GM18867 (cell line): Measurements from ENCODE around the gene GLDC.
"Not testable (repeated sequence)": the region's sequence is repeated elsewhere in the genome, so short reads cannot be mapped to it uniquely, and the experiment has no call there.

Experiments used
- ATAC-seq: cut with Tn5 transposase; IDR thresholded peaks from one replicate; pipeline ENCODE4 v1.9.1; 2021; ENCODE audit warnings: mild to moderate bottlenecking, moderate library complexity; ENCODE audit not compliant: unreplicated experiment

Gene GLDC

DNA sequence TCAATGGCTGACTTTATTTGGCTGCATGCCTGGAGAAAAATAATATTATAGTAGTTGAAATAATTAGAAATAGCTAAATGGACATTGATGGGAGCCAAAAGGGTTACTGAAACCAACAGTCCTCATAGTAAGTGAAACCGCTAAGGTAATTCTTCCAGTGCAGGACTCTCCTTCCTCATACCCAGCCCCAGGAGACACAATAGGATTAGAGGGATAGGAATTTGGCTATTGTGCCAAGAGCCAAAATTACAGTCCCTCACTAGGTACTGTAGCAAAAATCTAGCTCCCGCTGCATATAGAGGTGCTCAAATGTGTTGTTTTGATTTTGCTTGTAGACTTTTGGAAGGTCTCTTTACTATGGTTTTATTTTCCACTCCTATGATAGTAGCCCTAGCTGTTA is 20.2 kb downstream of the GLDC start:
- no peak for ATAC-seq

GRCh38 chr9:6622784-6623183 is 22.7 kb downstream of the GLDC start:
- ATAC-seq: not testable (repeated sequence)

DNA sequence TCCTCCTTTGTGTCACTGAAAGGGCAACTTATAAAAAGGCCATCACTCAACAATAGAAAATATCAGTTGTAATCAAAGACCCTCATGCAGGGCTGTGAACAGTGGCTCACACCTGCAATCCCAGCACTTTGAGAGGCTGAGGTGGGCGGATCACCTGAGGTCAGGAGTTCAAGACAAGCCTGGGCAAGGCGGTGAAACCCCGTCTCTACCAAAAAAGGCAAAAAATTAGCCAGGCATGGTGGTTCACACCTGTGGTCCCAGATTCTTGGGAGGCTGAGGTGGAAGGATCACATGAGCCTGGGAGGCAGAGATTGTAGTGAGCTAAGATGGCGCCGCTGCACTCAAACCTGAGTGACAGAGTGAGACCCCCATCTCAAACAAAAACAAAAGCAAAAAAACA is 24.7 kb downstream of the GLDC start:
- no peak for ATAC-seq

GRCh38 chr9:6620353-6620752 is 25.2 kb downstream of the GLDC start:
- ATAC-seq: no peak

GRCh38 chr9:6619909-6620308 is 25.6 kb downstream of the GLDC start:
- no peak for ATAC-seq

DNA sequence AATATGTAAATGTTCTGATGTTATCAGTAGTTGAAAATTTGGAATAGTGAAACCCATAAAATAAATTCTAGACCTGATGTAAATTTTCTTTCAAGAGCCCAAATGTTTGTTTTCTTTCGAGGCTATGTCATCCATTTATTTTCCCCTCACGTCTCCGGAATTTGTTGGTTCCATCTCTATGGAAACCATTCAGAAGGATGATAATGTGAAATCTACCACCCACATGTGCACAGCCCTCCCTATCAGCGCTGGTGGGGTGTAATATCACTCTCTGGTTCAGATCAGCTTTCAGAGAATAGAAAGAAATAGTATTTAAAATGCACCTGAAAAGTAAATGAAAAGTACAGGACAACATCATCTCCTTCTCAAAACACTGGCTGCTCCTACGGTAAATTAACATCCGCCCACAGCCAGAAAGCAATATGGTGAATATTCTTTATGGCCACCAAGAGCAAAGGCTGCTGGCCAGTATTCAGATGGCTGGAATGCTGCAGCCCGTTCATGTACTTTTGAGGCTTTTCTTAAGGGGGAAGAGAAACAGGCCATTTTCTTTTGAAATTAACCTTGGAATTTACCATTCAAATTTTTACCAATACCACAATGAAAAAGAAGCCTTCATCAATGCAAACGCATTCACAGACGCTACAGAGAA is 28.5 kb downstream of the GLDC start:
- no peak for ATAC-seq

- no peak for ATAC-seq
Observed at GRCh38 chr9:6614489-6614888, 31.0 kb downstream of the GLDC start.

GRCh38 chr9:6611865-6612264 is 33.7 kb downstream of the GLDC start:
- no peak for ATAC-seq

DNA sequence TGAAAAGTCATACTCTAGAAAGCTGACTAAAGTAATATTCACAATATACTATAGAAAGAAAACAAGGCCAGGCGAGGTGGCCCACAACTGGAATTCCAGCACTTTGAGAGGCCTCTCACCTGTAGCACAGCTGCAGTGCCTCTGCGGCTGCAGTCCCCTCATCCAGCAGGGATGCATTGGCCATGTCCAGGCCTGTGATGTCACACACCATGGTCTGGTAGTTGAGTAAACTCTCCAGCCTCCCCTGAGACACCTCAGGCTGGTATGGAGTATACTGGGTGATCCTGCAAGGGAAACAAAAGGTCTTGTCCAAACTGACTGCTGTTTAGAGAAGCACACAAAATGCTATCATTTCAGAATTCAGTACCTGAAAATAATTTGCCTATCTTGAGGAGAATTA is 35.5 kb downstream of the GLDC start:
- no peak for ATAC-seq

- ATAC-seq: no peak
Observed at GRCh38 chr9:6609497-6610016, 36.0 kb downstream of the GLDC start.

- ATAC-seq: peak; percentile 70
Observed at GRCh38 chr9:6605202-6605601, 40.3 kb downstream of the GLDC start.

GRCh38 chr9:6600426-6600825 is 45.1 kb downstream of the GLDC start:
- ATAC-seq: no peak

DNA sequence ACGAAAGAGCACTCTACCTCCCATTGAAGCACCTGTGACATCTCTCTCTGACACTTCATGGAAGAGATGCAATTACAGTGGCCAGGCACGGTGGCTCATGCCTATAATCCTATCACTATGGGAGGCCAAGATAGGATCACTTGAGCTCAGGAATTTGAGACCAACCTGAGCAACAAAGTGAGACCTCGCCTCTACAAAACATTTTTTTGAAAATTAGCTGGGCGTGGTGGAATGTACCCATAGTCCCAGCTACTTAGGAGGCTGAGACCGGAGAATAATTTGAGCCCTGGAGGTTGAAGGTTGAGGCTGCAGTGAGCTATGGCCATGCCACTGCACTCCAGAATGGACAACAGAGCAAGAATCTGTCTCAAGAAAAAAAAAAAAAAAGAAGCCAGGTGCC is 45.5 kb downstream of the GLDC start:
- ATAC-seq: no peak

DNA sequence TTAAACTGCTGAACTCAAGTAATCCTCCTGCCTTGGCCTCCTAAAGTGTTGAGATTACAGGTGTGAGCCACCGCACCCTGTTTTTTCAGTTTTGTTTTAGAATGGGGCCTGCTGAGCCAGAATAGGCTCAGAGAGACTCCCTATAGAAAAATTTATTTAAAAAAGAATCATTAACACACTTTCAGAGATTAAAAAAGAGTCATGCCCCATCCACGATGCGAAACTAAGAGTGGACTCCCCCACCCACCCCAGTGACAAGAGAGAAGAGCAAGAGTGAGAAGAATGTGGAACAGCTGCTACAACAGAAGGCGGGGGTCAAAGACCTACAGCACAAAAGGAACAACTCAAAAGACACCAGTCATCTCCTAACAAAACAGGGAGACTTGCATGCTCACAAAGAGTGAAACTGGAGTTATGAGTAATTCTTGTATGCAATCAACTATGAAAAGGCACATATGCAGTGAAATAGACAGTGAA is 47.2 kb downstream of the GLDC start:
- ATAC-seq: peak; percentile 95

GRCh38 chr9:6592791-6593190 is 52.7 kb downstream of the GLDC start:
- no peak for ATAC-seq

DNA sequence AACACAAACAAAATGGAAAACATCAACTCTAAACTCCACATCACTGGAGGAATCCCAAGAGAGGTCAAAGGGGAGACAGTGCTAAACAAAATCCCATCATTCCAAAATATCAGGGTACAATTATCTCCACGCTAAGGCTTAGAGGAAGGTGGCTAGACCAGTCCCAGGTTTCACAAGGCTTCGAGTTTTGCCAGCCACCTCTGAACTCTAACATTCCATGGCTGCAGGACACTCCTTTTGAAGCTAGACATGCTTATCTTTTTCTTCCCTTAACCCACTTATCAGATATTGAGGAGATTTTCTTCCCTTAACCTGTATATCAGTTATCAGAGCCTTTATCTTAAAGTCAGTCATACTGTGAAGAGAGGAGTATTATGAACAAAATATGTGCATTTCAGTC is 53.3 kb downstream of the GLDC start:
- no peak for ATAC-seq

DNA sequence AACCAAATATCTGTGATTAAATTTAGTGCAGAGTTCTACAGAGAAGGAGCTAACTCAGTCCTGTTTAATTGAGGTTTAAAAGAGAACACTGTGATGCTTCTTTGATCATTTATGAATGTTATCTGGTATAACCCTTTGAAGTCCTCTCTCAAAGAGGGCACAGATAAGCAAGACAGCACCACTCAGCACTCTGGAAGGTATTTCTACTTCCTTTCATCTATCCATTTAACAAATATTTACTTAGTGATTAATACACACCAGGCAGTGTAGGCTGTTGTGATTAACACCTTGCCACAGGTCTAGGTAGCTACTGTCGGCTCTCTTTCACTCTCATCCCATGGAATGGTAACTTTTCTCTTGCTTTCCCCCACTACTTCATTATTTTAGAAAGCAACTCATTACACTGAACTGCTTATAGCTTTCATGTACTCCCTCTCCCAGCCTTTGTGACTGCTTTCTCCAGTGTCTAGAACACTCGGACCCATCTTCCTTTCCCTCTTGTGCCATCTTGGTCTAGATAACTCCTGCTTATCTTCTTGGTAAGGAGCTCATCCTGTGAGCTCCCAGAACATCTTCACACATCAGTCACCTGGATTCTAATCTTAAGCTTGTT is 54.7 kb downstream of the GLDC start:
- ATAC-seq: no peak

DNA sequence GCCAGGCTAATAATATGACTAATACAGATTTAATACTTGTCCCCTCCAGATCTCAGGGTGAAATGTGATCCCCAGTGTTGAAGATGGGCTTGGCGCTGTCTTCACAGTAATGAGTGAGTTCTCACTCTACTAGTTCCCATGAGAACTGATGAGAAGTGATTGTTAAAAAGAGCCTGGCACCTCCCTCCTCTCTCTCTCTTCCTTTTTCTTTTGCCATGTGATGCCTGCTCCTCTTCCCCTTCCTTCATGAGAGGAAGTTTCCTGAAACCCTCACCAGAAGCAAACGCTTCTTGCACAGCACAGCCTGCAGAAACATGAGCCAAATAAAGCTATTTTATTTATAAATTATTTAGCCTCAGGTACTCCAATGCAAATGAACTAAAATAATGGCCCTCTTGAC is 55.2 kb downstream of the GLDC start:
- ATAC-seq: no peak

- no peak for ATAC-seq
Observed at GRCh38 chr9:6584881-6585597, 60.5 kb downstream of the GLDC start.

DNA sequence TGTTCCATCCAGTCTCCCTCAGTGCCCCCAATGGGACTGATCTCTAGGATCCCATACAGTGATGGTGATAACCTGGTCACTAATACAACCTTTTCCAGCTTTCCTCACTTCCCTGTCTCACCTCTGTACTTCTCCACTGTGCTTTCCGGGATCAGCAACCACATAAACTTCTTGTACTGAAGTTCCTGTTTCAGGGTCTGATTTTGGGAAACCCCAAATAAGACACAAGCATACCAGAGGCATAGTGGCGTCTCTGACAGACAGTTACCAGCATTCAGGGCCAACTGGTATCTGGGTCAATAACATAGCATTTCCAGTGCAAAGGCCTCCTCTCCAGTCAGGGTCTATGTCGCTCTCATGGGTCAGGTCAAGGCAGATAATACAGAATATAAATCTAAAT is 64.3 kb downstream of the GLDC start:
- no peak for ATAC-seq

- no peak for ATAC-seq
Observed at GRCh38 chr9:6579613-6580012, 65.9 kb downstream of the GLDC start.

DNA sequence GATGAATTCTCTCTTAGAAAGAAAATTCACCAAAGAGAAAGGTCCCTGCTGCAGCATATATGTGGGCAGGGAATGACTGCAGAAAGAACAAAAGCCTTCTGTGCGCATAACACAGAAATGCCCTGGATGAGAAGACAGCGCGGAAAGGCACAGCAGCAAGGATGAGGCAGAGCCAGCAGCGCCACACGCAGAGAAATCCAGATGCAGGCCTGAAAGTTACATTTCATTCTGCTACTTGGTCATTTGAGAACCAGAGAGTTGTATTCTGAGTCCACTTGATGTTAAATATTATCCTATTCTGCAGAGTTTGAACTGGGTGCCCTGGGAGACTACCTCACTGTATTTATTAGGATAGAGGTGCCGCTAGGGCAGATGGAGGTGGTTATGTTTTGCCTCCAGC is 68.5 kb downstream of the GLDC start:
- ATAC-seq: no peak
